GM21825 (cell line): ENCODE data around the gene SH2D3C.
"Not testable (repeated sequence)": the region's sequence is repeated elsewhere in the genome, so short reads cannot be mapped to it uniquely, and the experiment has no call there.

Experiments
- ATAC-seq: cut with Tn5 transposase; IDR thresholded peaks from one replicate; pipeline ENCODE4 v1.9.1; 2021; ENCODE audit warnings: mild to moderate bottlenecking, moderate library complexity; ENCODE audit not compliant: unreplicated experiment

Gene SH2D3C

DNA sequence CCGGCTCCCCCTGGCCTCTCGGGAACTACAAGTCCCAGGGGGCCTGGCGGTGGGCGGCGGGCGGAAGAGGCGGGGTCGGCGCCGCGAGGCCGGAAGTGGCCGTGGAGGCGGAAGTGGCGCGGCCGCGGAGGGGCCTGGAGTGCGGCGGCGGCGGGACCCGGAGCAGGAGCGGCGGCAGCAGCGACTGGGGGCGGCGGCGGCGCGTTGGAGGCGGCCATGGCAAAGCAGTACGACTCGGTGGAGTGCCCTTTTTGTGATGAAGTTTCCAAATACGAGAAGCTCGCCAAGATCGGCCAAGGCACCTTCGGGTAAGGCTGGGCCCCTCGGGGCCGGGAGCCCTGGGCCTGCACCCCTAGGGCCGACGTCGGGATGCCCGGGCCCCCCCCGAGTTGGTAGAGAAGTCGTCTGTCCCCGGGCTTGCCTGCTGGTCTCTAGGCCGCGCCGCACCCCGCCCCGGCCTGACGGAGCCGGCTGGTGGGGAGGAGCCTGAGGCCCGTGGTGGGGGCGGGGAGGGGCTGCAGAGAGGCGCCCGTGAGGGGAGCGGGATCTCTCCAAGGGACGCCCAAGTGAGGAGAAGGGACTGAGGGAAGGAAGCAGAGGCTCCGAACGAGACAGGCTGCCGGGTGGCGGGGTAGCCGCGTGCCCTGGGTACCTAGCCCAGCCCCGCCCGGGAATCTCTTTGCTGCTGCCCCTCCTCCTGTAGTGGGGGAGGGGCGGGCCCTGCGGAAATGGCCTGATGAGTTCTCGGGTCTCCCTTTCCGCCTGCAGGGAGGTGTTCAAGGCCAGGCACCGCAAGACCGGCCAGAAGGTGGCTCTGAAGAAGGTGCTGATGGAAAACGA lies 7.7 kb upstream of the SH2D3C start, which contains the start of gene CDK9:
CDK9 (plus strand) TSS at position 102 of the 840 bp plus-strand sequence; CDS start at position 217, 115 bp downstream.
- peak; percentile 60 for ATAC-seq

DNA sequence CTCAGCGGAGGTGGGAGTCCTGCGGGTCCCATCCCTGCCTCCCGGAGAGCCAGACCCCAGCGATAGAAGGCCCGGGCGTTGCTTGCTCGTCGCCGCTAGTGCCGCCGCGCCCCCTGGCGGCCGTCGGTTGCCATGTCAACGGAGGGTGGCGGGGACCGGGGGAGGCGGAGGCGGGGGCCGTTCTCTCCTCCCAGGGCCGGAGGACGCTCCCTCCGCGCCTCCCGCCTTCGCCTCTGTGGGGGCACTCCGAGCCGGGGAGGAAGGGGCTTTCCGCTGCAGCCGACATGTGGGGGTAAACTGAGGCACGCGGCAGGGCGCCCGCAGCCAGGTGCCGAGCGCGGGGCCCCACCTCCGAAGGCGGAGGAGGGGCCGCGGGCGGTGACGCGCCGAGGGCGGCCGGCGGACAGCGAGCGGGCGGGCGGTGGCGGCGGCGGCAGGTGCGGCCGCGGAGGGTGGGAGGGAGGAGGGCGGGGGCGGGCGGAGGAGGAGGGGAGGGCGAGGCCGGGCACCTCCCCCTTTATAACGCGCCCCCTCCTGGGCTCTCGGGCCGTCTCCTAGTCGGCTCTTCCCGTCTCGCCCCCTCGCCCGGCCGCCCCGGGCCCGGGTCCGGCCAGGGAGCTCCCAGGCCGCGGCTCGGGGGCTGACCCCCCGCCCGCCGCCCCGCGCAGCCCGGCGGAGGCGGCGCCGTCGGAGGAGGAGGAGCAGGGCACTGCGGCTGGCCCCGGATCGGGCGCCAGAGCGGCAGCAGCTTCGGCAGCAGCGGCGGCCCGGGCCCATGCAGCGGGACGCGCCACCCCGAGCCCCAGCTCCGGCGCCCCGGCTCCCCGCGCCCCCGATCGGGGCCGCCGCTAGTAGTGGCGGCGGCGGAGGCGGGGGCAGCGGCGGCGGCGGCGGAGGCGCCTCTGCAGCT lies 6.8 kb upstream of the SH2D3C start:
- ATAC-seq = peak; percentile 34

DNA sequence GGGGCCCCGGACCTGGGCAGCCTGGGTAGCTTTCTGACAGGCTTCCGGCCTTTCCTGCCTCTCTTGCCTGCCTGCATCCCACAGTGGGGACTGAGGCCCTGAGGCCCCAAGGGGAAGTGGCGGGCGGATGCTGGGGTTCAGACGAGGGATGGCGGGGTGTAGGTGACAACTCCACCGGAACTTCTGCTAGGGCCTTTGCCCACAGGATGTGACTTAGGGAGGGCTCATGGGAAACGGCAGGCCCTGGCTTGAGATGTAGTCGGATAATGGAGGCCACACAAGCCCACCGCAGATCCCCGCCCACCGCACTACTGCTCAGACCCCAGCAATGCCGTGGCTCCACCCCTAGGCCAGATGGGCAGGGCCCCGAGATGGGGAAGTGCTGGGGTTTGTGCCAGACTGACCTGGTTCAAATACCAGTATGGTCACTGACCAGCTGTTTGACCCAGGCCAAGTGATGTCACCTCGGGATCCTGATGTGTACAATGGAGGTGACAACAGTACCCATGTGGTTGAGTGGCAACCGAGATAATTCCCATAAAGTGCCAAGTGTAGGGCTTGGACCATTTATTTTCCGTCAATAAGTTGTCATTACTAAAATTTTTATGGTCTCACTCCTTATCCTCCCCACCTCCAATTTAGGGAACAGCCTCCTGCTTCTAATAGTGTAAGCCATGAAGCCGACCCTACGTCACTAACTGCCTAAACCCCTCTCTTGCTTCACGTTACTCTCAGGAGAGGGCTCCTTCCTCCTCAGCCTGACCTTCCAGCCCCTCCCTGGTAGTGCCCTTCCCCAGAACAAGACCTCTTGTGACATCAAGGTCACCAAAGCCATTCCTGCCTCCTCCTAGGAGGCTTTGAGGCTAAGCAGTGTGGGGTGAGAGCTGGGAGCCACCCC lies 4.9 kb upstream of the SH2D3C start:
- no peak for ATAC-seq

DNA sequence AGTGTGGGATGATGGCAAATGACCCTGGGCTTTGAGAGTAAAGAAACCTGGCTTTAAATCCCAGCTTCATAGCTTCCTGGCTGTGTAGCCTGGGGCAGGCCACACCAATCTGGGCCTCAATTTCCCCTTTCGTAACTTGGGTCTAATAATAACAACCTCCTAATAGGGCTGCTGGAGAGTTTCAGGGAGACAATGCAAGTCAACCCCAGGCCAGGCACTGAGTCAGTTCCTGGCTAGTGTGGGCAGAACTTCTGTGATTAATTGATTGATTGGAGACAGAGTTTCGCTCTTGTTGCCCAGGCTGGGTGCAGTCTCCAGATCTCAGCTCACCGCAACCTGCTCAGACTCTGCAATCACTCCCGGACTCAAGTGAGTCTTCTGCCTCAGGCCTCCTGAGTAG lies 3.3 kb upstream of the SH2D3C start:
- no peak for ATAC-seq

DNA sequence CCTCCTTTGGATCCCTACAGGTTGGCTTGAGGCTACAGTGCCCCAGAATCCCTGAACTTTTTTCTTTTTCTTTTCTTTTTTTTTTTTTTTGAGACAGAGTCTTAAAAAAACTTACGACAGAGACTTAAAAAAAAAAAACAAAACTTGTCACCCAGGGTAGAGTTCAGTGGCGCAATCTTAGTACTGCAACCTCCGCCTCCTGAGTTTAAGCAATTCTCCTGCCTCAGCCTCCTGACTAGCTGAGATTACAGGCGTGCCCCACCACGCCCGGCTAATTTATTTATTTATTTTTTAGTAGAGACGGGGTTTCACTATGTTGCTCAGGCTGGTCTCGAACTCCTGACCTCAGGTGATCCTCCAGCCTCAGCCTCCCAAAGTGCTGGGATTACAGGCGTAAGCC lies 2.4 kb upstream of the SH2D3C start:
- not testable (repeated sequence) for ATAC-seq

DNA sequence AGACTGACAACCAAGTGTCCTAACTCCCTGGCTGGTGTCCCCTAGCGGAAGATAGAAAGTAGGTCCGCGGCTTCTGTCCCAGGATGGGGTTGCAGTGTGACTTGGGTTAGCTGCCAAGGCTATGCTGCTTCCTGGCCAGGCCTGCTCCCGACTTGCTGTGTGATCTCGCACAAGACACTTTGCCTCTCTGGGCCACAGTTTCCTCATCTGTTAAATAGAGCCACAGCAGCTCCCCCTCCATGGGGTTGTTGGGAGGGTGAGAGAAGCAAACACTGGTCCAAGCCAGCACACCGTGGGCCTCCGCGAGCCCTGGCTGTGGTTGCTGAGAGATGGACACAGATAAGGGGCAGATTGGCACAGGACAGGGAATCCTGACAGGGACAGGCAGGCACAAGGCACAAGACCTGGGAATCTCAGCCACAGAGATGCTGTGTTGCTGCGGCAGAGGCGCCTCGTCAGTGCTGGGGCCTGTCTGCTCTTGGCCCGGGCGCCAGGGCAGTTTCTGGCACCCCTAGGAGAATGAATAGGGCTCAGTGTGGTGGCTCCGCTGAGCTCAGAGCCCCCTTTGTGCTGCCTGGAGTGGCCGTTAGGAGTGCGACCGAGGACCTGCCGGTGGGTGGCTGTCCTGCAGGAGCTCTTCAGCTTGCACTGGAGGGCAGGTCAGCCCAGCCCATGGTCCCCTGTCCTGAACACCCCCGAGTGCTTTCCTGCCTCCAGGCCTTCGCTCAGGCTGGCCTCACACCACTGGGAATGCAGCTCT lies 1.8 kb upstream of the SH2D3C start:
- no peak for ATAC-seq

DNA sequence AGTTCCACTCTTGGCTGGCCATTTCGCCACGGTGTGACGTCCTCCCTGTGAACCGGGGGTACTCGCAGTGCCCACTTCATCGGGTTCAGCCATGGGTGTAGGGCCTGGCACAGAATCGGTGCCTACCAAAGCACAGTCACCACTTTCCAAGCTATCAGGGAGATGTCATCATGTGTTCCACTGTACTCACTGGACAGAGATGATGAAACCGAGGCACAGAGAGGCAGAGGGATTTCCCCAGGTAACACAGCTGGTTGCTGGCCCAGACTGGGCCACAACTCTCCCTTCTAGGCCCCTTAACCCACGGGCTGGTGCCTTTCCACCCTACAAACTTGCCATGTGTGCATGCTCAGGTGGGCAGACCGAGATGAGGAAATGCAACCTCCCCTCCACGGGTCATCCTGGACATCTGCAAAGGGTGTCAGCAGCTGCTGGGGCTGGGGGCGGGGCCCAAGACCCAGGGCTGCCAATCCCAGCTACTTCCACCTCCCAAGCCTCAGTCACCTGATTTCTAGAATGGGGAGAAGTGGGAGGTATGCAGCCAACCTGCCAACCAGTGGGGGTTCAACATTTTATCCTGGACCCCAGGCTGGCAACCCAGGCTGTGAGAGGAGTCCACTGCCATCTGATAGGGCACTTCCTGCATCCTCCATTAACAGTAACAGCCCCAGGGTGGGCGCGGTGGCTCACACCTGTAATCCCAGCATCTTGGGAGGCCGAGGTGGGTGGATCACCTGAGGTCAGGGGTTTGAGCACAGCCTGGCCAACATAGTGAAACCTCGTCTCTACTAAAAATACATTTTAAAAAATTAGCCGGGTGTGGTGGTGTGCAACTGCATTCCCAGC lies 893 bp upstream of the SH2D3C start:
- ATAC-seq = peak; percentile 41

DNA sequence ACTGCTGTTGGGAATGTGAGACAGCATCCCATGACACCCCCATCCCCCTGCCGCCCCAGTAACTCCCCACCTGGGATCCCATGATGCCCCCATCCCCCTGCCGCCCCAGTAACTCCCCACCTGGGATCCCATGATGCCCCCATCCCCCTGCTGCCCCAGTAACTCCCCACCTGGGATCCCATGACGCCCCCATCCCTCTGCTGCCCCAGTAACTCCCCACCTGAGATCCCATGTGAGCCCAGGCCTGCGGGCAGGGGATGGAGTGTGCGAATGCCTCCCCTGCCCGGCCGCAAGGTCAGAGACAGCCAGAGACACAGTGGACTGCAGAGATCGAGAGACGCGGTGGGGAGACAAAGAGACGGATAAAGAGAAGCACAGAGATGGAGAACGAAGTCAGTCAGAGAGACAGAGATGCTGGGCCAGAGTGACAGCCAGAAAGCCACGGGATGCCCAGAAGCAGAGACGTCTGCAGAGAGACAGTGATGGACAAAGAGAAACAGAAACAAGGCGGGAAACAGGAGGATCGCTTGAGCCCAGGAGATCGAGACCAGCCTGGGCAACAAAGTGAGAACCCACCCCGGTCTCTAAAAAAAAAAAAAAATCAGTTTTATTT lies 992 bp downstream of the SH2D3C start:
- no peak for ATAC-seq

DNA sequence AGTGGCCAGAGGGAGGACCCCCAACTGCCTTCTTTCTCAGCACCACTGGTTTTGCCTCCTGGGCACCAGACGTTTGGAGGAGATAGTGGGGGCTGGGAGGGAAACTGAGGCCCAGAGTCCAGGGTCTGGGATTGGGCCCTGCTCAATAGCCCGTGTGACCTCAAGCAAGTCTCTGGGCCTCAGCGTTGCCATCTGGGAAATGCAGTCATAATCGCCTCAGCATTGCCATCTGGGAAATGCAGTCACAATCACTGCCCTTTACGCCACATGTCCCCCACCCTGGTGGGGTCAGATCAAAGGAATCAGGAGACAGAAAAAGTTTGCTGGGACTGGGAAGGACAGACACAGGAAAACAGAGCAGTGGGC lies 1.6 kb downstream of the SH2D3C start:
- ATAC-seq = no peak

DNA sequence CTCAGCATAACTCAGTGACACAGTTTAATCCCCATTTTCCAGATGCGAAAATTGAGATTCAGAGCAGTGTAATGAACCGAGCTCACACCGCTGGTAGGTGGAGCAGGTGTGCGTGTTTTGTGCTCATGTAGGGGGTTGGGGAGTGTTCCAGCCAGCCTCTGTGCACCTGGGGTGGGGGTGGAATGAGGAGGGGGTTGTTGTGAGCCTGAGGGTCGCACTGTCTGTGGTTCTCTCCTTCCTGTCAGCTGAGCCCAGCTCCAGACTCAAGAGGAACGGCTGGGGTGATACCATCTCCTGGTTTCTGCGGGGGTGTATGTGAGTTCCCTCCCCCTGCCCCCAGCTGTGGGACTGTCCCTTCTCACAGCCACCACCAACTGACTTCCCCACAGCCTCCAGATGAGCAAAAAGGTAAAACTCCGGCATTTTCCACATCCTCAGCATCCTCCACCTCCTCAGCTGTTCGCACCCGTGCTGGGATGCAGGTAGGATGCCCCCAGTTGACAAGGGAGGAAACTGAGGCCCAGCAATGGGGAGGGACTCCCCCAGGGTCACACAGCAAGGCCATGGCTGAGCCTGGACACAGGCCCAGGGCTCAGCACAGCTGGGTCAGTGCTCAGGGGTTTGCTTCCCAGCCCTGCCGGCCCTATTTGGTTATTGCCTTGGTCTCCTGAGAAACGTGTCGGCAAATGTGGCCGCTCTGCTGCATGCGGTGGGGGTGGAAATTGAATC lies 2.1 kb downstream of the SH2D3C start:
- ATAC-seq = no peak

DNA sequence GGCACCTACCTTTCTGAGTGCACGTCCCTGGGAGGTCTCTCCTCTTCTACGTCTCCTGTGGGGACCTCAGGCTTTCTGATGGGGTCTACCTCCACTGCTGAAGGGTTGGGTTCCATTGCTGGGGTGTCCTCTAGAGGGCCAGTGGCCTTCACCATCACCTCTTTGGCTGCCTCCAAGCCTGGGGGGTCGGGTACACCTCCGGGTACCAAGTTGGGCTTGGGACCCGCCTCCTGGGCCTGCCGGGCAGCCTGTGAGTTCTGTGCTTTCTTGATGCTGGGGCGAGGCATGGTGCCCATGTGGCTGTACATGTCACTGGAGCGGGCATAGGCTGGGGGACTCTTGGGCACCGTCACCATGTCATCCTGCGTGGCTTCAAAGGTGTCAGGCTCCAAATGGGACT lies 4.5 kb downstream of the SH2D3C start:
- ATAC-seq = no peak

DNA sequence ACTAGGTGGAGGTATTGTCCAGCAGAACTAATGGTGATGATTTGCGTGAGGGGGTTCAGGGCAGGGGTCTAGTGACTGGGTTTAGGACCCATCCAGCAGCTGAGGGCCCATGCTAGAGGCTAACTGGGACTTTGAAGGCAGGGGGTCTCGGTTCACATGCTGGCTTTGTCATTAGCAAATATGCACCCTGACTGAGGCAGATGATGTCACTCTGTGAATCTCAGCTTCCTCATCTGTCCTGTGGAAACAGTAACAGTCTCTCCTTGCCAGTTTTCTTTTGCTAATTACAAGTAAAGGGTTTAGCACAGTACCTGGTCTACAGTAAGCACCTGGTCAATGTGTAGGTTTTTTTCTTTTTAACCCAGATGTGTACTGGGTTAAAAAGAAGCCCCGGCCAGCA lies 5.2 kb downstream of the SH2D3C start:
- no peak for ATAC-seq

DNA sequence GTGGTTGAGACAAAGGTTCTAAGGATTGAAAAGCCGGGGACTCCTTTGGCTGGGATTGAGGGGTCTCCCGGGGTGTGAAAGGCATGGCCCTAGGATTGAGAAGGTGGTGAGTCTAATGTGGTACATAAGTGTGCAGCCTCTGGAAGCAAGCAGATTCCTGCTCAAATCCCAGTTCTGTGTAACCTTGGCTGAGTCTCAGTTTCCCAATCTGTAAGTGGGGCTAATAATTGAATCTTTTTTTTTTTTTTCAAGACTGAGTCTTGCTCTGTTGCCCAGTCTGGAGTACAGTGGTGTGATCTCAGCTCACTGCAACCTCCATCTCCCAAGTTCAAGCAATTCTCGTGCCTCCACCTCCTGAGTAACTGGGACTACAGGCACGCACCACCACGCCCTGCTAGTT lies 5.9 kb downstream of the SH2D3C start:
- no peak for ATAC-seq

DNA sequence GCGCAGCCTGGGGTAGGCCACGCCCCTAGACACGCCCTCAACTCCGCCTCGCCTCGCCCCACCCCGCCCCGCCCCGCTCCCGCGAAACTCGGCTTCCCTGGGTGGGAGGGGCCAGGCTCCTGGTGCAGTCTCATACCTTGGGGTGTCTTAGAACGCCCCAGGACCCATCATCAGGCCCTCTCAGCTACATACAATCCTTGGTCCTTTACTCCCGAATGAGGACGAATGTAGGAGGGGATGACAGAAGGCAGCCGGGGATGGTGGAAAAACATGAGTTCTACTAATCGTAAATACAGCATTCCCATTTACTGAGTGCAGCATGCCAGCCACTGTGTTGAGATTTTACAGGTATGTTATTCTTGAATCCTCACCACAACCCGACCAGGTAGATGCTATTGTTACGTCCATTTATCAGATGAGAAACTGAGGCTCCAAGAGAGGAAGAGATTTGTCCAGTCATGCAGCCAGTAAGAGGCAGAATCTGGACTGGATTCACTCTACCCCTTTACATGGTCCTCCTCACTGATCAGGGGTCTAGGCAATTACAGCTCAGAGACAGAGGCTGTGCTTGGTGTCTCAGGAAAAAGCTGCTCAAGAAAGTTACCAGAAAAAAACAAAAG lies 6.8 kb downstream of the SH2D3C start:
- ATAC-seq = no peak

DNA sequence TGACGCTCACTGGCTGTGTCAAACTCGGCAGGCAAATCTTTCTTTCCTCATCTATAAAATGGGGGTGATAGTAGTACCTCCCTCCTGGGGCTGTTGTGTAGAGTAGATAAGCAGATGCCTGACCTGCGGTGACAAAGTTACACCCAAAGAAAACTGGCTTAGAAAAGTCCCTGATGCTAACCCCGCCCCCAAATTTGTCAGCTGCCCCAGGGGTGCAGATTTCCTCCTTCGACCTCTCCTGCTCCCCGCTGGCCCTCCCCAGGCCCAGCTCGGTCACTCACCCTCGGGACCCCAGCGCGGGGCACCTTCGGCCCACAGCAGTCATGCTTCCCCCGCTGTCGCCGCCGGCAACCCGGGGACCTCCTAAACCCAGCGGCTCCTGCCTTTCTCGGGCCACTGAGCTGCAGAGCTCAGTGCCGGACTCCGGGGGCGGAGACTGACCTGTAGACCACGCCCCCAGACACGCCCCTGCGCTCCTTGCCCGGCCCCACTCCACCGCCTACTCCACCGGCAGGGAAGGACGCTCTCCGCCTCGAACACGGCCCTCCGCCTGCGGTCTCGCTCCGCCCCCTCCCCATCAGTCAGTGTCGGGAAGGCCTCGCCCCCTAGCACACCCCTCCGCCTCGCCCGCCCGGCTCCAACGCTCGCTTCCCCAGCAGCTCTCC lies 7.4 kb downstream of the SH2D3C start:
- peak; percentile 75 for ATAC-seq

DNA sequence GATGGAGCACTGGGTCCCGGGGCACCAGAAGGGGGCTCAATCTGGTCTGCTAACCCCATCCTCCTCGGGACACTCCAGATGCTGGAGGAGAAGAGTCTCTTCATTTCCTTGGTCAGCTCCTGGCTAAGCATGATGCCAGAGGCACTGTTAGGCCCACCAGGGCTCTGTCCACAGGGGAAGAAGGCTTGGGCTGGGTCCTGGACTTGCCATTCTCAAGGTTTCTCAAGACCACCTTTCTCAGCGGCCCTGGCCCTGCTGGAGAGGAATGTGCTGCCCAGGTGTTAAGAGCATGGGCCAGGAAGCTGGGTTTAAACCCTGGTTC lies 7.9 kb downstream of the SH2D3C start:
- ATAC-seq = no peak

DNA sequence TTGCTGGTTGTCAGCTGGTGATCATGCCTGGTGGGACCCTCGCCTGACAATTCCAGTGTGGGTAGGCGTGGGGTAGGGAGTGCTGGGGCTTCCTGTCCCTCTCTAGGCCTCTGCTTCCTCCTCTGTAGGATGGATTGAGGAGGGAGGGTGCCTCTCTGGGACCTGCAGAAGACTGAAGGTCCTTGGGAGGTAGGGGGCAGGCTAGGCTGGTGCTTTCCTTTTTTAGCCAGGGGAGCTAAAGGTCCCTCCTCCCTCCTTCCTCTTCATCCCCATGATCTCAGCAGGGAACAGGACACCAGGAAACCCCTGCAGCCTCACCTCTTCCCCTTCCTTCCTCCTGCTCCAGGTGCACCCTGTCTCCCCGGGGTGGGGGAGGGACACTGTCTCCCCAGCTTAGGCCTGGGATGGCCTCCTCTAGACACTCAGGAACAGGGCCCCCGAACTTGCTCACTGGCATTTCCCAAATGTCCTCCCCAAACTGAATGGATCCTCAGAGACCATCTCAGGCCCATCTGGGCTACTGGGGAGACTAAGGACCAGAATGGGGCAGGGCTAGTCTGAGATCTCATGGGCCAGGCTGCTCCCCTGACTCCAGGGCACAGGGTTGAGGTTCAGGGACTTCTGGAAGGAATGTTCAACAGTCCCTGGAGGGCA lies 8.4 kb downstream of the SH2D3C start:
- ATAC-seq = no peak
